ENCODE data around the gene SPEG. TPM values are rescaled to one million over a fixed set of nuclear protein-coding genes. Genes with fewer than 3 reads are reported as not detected.

Gene SPEG
- total RNA-seq, 1 donor from 2014 or later, result 0.05 TPM

- intact Hi-C loops (cut with micrococcal nuclease), result loop anchor here (1.0 kb wide), 2 partner anchors 56 to 71 kb away; no protein-coding TSS in a partner anchor
Measured at GRCh38 chr2:219458996-219459395, 24.4 kb downstream of the SPEG start.

GRCh38 chr2:219459460-219460311 lies 25.0 kb downstream of the SPEG start:
- intact Hi-C loops (cut with micrococcal nuclease), result loop anchor here (1.0 kb wide), 2 partner anchors 56 to 71 kb away; no protein-coding TSS in a partner anchor

- intact Hi-C loops (cut with micrococcal nuclease), result no loop called here
Measured at GRCh38 chr2:219460424-219460926, 25.8 kb downstream of the SPEG start.

- intact Hi-C loops (cut with micrococcal nuclease), result no loop called here
Measured at GRCh38 chr2:219461047-219461514, 26.4 kb downstream of the SPEG start.

GRCh38 chr2:219461669-219462068 lies 27.0 kb downstream of the SPEG start:
- intact Hi-C loops (cut with micrococcal nuclease), result no loop called here

- intact Hi-C loops (cut with micrococcal nuclease), result no loop called here
Measured at GRCh38 chr2:219462349-219462748, 27.7 kb downstream of the SPEG start.

GRCh38 chr2:219464286-219465032 lies 29.8 kb downstream of the SPEG start:
- intact Hi-C loops (cut with micrococcal nuclease), result no loop called here

GRCh38 chr2:219465659-219466561 lies 31.3 kb downstream of the SPEG start:
- intact Hi-C loops (cut with micrococcal nuclease), result no loop called here

GRCh38 chr2:219466816-219467735 lies 32.4 kb downstream of the SPEG start:
- intact Hi-C loops (cut with micrococcal nuclease), result no loop called here

GRCh38 chr2:219467736-219468075 lies 33.1 kb downstream of the SPEG start:
- intact Hi-C loops (cut with micrococcal nuclease), result no loop called here

- intact Hi-C loops (cut with micrococcal nuclease), result no loop called here
Measured at GRCh38 chr2:219468410-219469185, 34.0 kb downstream of the SPEG start.

GRCh38 chr2:219469186-219469724 lies 34.6 kb downstream of the SPEG start:
- intact Hi-C loops (cut with micrococcal nuclease), result no loop called here

GRCh38 chr2:219470429-219470828 lies 35.8 kb downstream of the SPEG start:
- intact Hi-C loops (cut with micrococcal nuclease), result no loop called here

GRCh38 chr2:219471476-219472371 lies 37.1 kb downstream of the SPEG start:
- intact Hi-C loops (cut with micrococcal nuclease), result no loop called here

GRCh38 chr2:219472629-219473187 lies 38.1 kb downstream of the SPEG start:
- intact Hi-C loops (cut with micrococcal nuclease), result no loop called here

GRCh38 chr2:219473511-219473910 lies 38.9 kb downstream of the SPEG start:
- intact Hi-C loops (cut with micrococcal nuclease), result no loop called here

- intact Hi-C loops (cut with micrococcal nuclease), result loop anchor here (5.0 kb wide), 1 partner anchor 168 kb away; no protein-coding TSS in a partner anchor
Measured at GRCh38 chr2:219474285-219475060, 39.8 kb downstream of the SPEG start.
